ENCODE measurements around the gene ACTR1A. TPM values are rescaled to one million over a fixed set of nuclear protein-coding genes. Genes with fewer than 3 reads are reported as not detected.

Gene ACTR1A
- total RNA-seq, 4 donors from 2014 or later, result 212 to 261 (median 252) TPM

DNA sequence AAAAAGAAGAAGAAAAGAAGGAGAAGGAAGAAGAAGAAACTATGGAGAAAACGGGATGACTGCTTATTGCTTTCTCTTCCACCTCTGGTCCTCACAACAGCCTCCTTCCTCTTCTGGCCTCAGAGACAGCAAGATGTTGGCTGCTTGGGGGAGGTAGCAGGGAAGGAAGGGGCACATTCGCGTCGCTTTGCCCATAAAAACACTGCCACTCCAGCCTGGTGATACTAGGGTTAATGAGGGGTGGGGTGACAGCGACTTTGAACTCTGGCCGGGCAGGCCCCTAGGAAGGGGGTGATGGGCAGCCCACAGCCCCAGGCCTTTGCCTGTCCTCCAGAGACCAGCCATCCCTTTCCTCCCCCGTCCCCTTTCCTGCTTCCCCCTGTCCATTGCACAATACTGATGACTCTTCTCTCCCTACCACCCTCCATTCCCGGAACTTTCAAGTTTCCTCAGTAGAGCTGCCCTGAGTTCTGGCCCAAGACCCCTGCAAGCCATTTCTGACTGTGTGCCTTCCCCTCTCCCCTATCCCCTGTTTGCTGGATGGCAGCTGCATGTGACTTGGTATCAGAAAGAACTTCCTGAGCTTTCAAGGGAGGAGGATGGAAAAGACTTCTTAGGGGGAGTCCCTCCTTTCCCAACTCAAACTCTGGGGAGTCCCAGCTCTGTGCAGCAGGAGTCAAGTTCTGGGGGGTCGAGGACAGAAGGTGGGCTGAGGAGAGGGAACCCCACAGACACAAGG lies 67.9 kb downstream of the ACTR1A start:
- in situ Hi-C loops (cut with MboI; ENCODE audit: low sequenced_read_pairs in 4 of 4), result no loop called here

DNA sequence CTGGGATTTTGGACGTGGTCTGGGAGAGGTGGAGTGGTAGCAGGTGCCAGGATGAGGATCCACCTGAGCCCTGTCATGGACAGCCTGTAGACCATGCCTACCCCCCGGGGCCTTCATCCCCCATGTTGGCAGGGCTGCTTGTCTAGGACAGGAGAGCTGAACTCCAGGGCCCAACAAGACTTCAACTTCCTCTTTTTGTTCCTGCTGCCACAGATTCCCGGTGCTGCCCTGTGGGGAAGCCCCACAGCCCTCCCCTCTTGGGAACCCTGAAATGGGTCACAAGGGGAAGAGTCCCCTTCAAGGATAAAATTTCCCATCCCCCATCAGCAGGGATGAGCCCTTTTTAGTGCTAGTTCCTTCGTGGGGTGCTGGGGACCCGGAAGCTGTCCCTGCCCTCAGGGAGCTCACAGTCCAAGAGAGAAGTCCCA lies 68.9 kb downstream of the ACTR1A start:
- in situ Hi-C loops (cut with MboI; ENCODE audit: low sequenced_read_pairs in 4 of 4), result no loop called here
- ATAC-seq, result no peak
- Histone ChIP-seq H3K4me3 (no peak overlapping the region), H3K9me3 (no peaks in the 10 kb centered on the region), H3K27me3 (peaks cover 6 to 11% (median 9%) of the 10 kb centered on the region in 3 donors), H3K36me3 (no peaks in the 10 kb centered on the region), H3K4me1 (peaks cover 6 to 12% of the 10 kb centered on the region in 2 donors), H3K27ac (no peak overlapping the region)
- intact Hi-C loops (cut with DNase I; ENCODE audit: low total_unique reads), result loop anchor here (2.0 kb wide), 1 partner anchor 69 kb away; the partner anchor contains the start of genes ACTR1A and SUFU
- no peak for DNase-seq
- TF ChIP-seq, protein P1, sequence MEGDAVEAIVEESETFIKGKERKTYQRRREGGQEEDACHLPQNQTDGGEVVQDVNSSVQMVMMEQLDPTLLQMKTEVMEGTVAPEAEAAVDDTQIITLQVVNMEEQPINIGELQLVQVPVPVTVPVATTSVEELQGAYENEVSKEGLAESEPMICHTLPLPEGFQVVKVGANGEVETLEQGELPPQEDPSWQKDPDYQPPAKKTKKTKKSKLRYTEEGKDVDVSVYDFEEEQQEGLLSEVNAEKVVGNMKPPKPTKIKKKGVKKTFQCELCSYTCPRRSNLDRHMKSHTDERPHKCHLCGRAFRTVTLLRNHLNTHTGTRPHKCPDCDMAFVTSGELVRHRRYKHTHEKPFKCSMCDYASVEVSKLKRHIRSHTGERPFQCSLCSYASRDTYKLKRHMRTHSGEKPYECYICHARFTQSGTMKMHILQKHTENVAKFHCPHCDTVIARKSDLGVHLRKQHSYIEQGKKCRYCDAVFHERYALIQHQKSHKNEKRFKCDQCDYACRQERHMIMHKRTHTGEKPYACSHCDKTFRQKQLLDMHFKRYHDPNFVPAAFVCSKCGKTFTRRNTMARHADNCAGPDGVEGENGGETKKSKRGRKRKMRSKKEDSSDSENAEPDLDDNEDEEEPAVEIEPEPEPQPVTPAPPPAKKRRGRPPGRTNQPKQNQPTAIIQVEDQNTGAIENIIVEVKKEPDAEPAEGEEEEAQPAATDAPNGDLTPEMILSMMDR (IDR thresholded peaks at IDR 0.05 in 4 of 5, conservative IDR thresholded peaks at IDR 0.05 in 1 of 5), result no peak
- TF ChIP-seq POLR2A (IDR thresholded peaks at IDR 0.05), result no peak

More for the DNA sequence above, 67.9 kb downstream of the ACTR1A start:
- intact Hi-C loops (cut with DNase I; ENCODE audit: low total_unique reads), result no loop called here
- no peak for ATAC-seq
- H3K9me3 ChIP-seq, result no peaks in the 10 kb centered on the region
- no peaks in the 10 kb centered on the region for H3K36me3 ChIP-seq
- H3K27me3 ChIP-seq, result peaks cover 6 to 11% (median 9%) of the 10 kb centered on the region in 3 donors
- no peak for DNase-seq
- TF ChIP-seq, protein P1 (IDR thresholded peaks at IDR 0.05 in 4 of 5, conservative IDR thresholded peaks at IDR 0.05 in 1 of 5), result no peak
- no peak for TF ChIP-seq POLR2A (IDR thresholded peaks at IDR 0.05)
- no peak overlapping the region for H3K4me3 ChIP-seq
- H3K27ac ChIP-seq, result no peak overlapping the region
- peaks cover 6 to 12% of the 10 kb centered on the region in 2 donors for H3K4me1 ChIP-seq

DNA sequence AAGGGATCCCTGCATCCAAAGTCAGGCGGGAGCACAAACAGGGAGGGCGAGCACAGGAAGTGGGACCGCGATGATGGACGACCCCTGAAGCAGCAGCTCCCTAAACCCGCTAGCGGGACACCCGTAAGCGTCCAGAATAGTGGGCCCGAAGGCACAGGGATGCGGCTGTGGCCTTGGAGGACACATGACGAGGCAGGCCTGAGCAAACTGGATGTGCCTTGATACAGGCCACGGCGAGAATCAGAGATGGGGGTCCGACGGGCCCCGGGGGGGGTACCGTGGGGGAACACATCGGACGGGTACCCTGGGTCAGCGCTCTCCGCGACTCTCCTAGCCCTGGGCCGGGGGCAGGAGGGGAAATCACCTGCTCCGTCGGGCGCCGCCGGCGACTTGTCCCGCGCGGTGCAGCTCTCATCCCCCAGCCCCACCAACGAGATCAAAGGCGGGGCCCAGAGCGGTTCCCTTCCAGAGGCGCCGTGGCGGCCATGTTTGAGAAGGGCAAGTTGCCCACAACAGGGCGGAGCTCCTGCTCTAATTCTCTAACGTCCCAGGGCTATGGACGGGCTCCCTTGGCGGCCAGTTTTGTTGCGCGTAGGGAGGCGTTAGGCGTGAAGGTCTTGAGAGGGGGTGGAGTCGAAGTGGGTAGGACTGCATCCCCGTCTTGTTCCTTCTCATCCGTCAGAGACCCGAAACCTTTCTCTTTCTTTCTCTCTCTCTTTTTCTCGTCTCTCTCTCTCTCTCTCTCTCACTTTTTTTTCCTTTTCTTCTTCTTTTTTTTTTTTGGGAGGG lies 70.2 kb downstream of the ACTR1A start, which contains the start of gene CUEDC2:
Gene CUEDC2 (minus strand): TSS at position 413 of the 789 bp plus-strand sequence. CDS start 7,386 bp downstream, outside the sequence.
- peaks cover 6 to 11% (median 9%) of the 10 kb centered on the region in 3 donors for H3K27me3 ChIP-seq
- in situ Hi-C loops (cut with MboI; ENCODE audit: low sequenced_read_pairs in 4 of 4) (no loop called here), intact Hi-C loops (cut with DNase I; ENCODE audit: low total_unique reads) (loop anchor here (1.0 to 2.0 kb wide), 4 partner anchors 11 to 70 kb away; partner anchors contain the start of genes ACTR1A and SUFU)
- DNase-seq (peak; percentile 94 to 96), ATAC-seq (peak; percentile 96 to 97)
- TF ChIP-seq, protein P1 (IDR thresholded peaks at IDR 0.05 in 4 of 5, conservative IDR thresholded peaks at IDR 0.05 in 1 of 5), result no peak
- TF ChIP-seq POLR2A (IDR thresholded peaks at IDR 0.05), result peak; percentile 31 to 58
- no peaks in the 10 kb centered on the region for H3K9me3 ChIP-seq
- no peaks in the 10 kb centered on the region for H3K36me3 ChIP-seq
- H3K27ac ChIP-seq, result peak within 1 kb of the TSS; percentile 78 to 91 (median 88)
- H3K4me1 ChIP-seq, result peaks cover 6 to 12% of the 10 kb centered on the region in 2 donors
- H3K4me3 ChIP-seq, result peak within 1 kb of the TSS; percentile 72 to 100 (median 95)

DNA sequence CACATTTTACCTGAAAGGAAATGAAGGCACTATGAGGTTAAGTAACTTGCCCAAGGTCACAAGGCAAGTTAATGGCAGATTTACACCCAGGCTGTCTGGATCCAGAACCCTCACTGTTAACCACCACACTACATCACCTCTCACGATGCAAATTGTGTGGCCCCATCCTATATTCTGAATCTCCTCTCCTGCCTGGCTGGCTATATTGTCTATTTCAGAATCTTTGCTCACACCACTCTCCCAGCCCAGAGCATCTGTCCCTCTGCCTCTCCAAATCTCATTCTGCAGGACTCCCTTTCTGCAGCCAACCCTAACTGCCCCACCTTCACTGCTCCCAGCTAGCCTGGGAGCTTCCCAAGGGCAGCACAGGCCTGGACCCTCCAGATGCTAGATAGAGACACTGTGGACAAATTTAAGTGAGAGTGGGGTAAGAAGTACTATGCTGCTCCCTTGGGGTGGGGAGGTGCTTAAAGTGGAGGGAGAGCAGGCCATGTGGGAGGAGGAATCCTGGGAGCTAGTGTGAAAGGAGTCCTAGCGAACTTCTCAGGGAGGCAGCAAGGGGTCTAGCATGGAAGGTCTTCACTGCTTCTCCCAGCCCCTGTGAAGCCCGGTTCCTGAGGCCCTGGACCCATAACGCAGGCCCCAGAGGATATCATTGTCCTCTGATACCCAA lies 70.9 kb downstream of the ACTR1A start:
- no peaks in the 10 kb centered on the region for H3K9me3 ChIP-seq
- H3K36me3 ChIP-seq, result no peaks in the 10 kb centered on the region
- H3K27me3 ChIP-seq, result peaks cover 6 to 11% (median 9%) of the 10 kb centered on the region in 3 donors
- H3K4me3 ChIP-seq, result peak overlapping the region; percentile 72 to 100 (median 95)
- peak overlapping the region; percentile 78 to 91 (median 88) for H3K27ac ChIP-seq
- in situ Hi-C loops (cut with MboI; ENCODE audit: low sequenced_read_pairs in 4 of 4) (no loop called here), intact Hi-C loops (cut with DNase I; ENCODE audit: low total_unique reads) (loop anchor here (1.0 to 2.0 kb wide), 4 partner anchors 10 to 71 kb away; partner anchors contain the start of genes ACTR1A and SUFU)
- DNase-seq (no peak), ATAC-seq (peak; percentile 4 to 17)
- TF ChIP-seq, protein P1 (IDR thresholded peaks at IDR 0.05 in 4 of 5, conservative IDR thresholded peaks at IDR 0.05 in 1 of 5), result no peak
- no peak for TF ChIP-seq POLR2A (IDR thresholded peaks at IDR 0.05)
- H3K4me1 ChIP-seq, result peaks cover 6 to 12% of the 10 kb centered on the region in 2 donors
